GM21381 (cell line): ENCODE measurements around the gene CNTNAP4.

Experiments
- ATAC-seq: cut with Tn5 transposase; IDR thresholded peaks from one replicate; pipeline ENCODE4 v1.9.1; 2021; ENCODE audit warnings: mild to moderate bottlenecking, moderate library complexity; ENCODE audit not compliant: unreplicated experiment

CNTNAP4 gene

GRCh38 chr16:76484020-76484419, 206.8 kb downstream of the CNTNAP4 start:
- no peak for ATAC-seq

GRCh38 chr16:76486740-76487139, 209.5 kb downstream of the CNTNAP4 start:
- ATAC-seq = no peak

- ATAC-seq = no peak
Measured at GRCh38 chr16:76487411-76488064, 210.3 kb downstream of the CNTNAP4 start.

GRCh38 chr16:76488065-76488417, 210.8 kb downstream of the CNTNAP4 start:
- no peak for ATAC-seq

- ATAC-seq = no peak
Measured at GRCh38 chr16:76490036-76490639, 212.9 kb downstream of the CNTNAP4 start.

GRCh38 chr16:76500006-76500405, 222.8 kb downstream of the CNTNAP4 start:
- ATAC-seq = no peak

- ATAC-seq = no peak
Measured at GRCh38 chr16:76502063-76502462, 224.9 kb downstream of the CNTNAP4 start.

- ATAC-seq = no peak
Measured at GRCh38 chr16:76502555-76502954, 225.4 kb downstream of the CNTNAP4 start.

GRCh38 chr16:76503091-76503490, 225.9 kb downstream of the CNTNAP4 start:
- ATAC-seq = no peak

GRCh38 chr16:76511203-76511602, 234.0 kb downstream of the CNTNAP4 start:
- ATAC-seq = no peak

GRCh38 chr16:76518781-76519180, 241.6 kb downstream of the CNTNAP4 start:
- no peak for ATAC-seq

GRCh38 chr16:76524356-76524755, 247.2 kb downstream of the CNTNAP4 start:
- ATAC-seq = no peak

- ATAC-seq = no peak
Measured at GRCh38 chr16:76524769-76525168, 247.6 kb downstream of the CNTNAP4 start.

- ATAC-seq = no peak
Measured at GRCh38 chr16:76527244-76527643, 250.0 kb downstream of the CNTNAP4 start.

GRCh38 chr16:76529120-76529519, 251.9 kb downstream of the CNTNAP4 start:
- no peak for ATAC-seq

GRCh38 chr16:76531236-76531635, 254.0 kb downstream of the CNTNAP4 start:
- no peak for ATAC-seq

GRCh38 chr16:76532188-76532973, 255.2 kb downstream of the CNTNAP4 start:
- ATAC-seq = no peak

GRCh38 chr16:76539609-76540008, 262.4 kb downstream of the CNTNAP4 start:
- ATAC-seq = no peak

- ATAC-seq = no peak
Measured at GRCh38 chr16:76541070-76541469, 263.9 kb downstream of the CNTNAP4 start.

GRCh38 chr16:76565542-76565941, 288.3 kb downstream of the CNTNAP4 start:
- ATAC-seq = no peak

- ATAC-seq = no peak
Measured at GRCh38 chr16:76571755-76572154, 294.6 kb downstream of the CNTNAP4 start.

GRCh38 chr16:76573281-76573680, 296.1 kb downstream of the CNTNAP4 start:
- ATAC-seq = no peak
